Activated T-cell treated with anti-CD3 and anti-CD28 coated beads, Interleukin-2, amount 50 U/mL, for 1 hour (primary cell): ENCODE measurements around the gene SCAPER.
"Not testable (repeated sequence)": the region's sequence is repeated elsewhere in the genome, so short reads cannot be mapped to it uniquely, and the experiment has no call there.

Experiments used
- DNase-seq: peaks from one replicate; pipeline ENCODE4 v3.0.0-alpha.2; 2020

Gene SCAPER

GRCh38 chr15:76468722-76469121 is 436.4 kb downstream of the SCAPER start:
- DNase-seq: no peak

GRCh38 chr15:76467136-76467535 is 438.0 kb downstream of the SCAPER start:
- DNase-seq: no peak

GRCh38 chr15:76465728-76466127 is 439.4 kb downstream of the SCAPER start:
- no peak for DNase-seq

- DNase-seq: no peak
Measured at GRCh38 chr15:76464247-76464646, 440.9 kb downstream of the SCAPER start.

- DNase-seq: no peak
Measured at GRCh38 chr15:76460871-76461270, 444.3 kb downstream of the SCAPER start.

GRCh38 chr15:76460347-76460746 is 444.8 kb downstream of the SCAPER start:
- DNase-seq: no peak

- DNase-seq: no peak
Measured at GRCh38 chr15:76451540-76451939, 453.6 kb downstream of the SCAPER start.

- no peak for DNase-seq
Measured at GRCh38 chr15:76449455-76449854, 455.7 kb downstream of the SCAPER start.

GRCh38 chr15:76448755-76449154 is 456.4 kb downstream of the SCAPER start:
- DNase-seq: no peak

GRCh38 chr15:76447728-76448441 is 457.3 kb downstream of the SCAPER start:
- DNase-seq: no peak

GRCh38 chr15:76440441-76440840 is 464.7 kb downstream of the SCAPER start:
- DNase-seq: no peak

GRCh38 chr15:76439542-76439941 is 465.6 kb downstream of the SCAPER start:
- no peak for DNase-seq

- no peak for DNase-seq
Measured at GRCh38 chr15:76433798-76434400, 471.2 kb downstream of the SCAPER start.

- not testable (repeated sequence) for DNase-seq
Measured at GRCh38 chr15:76433036-76433435, 472.1 kb downstream of the SCAPER start.

GRCh38 chr15:76432604-76433003 is 472.5 kb downstream of the SCAPER start:
- no peak for DNase-seq

GRCh38 chr15:76431971-76432370 is 473.2 kb downstream of the SCAPER start:
- DNase-seq: no peak

- DNase-seq: not testable (repeated sequence)
Measured at GRCh38 chr15:76430711-76431110, 474.4 kb downstream of the SCAPER start.

GRCh38 chr15:76429661-76430060 is 475.5 kb downstream of the SCAPER start:
- DNase-seq: no peak

GRCh38 chr15:76426941-76427340 is 478.2 kb downstream of the SCAPER start:
- no peak for DNase-seq

- no peak for DNase-seq
Measured at GRCh38 chr15:76418352-76419140, 486.6 kb downstream of the SCAPER start.

- DNase-seq: no peak
Measured at GRCh38 chr15:76401285-76401684, 503.9 kb downstream of the SCAPER start.

GRCh38 chr15:76398317-76399104 is 506.6 kb downstream of the SCAPER start:
- DNase-seq: no peak

- no peak for DNase-seq
Measured at GRCh38 chr15:76393614-76394013, 511.5 kb downstream of the SCAPER start.
